A549 (cell line): ENCODE measurements around the gene PDK2.

Source experiments
- CHD4 ChIP-seq: fragments of 200-600 bp; sonication (generic); IDR thresholded peaks from 2 replicates; pipeline ENCODE4 v1.6.1; 2016; ENCODE audit warnings: antibody characterized with exemption, mild to moderate bottlenecking, borderline replicate concordance
- CTCF ChIP-seq: fragments of >200 bp; sonication (Bioruptor Twin); formaldehyde crosslinking; IDR thresholded peaks from 3 replicates; pipeline ENCODE4 v1.5.1; 2016
- EHMT2 ChIP-seq: fragments of 200-600 bp; sonication (generic); IDR thresholded peaks from 2 replicates; pipeline ENCODE4 v1.6.1; 2016; ENCODE audit warnings: antibody characterized with exemption, low read depth, mild to moderate bottlenecking, moderate library complexity
- EP300 ChIP-seq, 2 experiments: fragments of >200 bp; sonication (Bioruptor Twin); formaldehyde crosslinking; IDR thresholded peaks; 2 replicates in 1 of 2; 3 replicates in 1 of 2; pipeline ENCODE4 v1.6.1; 2016 to 2017
- FOSB ChIP-seq: fragments of 250-450 bp; sonication (Bioruptor Pico); IDR thresholded peaks from 2 replicates; pipeline ENCODE4 v1.5.0; 2020; ENCODE audit warnings: mild to moderate bottlenecking, moderate library complexity
- HDAC2 ChIP-seq: fragments of 200-600 bp; sonication (generic); IDR thresholded peaks from 2 replicates; pipeline ENCODE4 v1.6.1; 2016
- HMGXB4 ChIP-seq: fragments of 250-450 bp; sonication (Bioruptor Pico); IDR thresholded peaks from 2 replicates; pipeline ENCODE4 v1.5.0; 2021; ENCODE audit warnings: mild to moderate bottlenecking, moderate library complexity, borderline replicate concordance
- NFE2L2 ChIP-seq: fragments of 150-350 bp; conservative IDR thresholded peaks from 2 replicates; pipeline ENCODE4 v1.6.1; 2014; ENCODE audit warnings: low read length
- POLR2A ChIP-seq: IDR thresholded peaks from 2 replicates; pipeline ENCODE4 v1.6.1; 2012; ENCODE audit warnings: mild to moderate bottlenecking, low read length
- TF ChIP-seq, protein P1 (sequence below): fragments of 450-650 bp; IDR thresholded peaks from 2 replicates; pipeline ENCODE4 v1.6.1; 2014; ENCODE audit warnings: antibody characterized with exemption
- TF ChIP-seq, protein P2 (sequence below): fragments of 200-600 bp; sonication (generic); IDR thresholded peaks from 2 replicates; pipeline ENCODE4 v1.6.1; 2016; ENCODE audit warnings: antibody characterized with exemption, mild to moderate bottlenecking, moderate library complexity
- TF ChIP-seq, protein P3 (sequence below): IDR thresholded peaks from 2 replicates; pipeline ENCODE4 v1.6.1; 2012
- TF ChIP-seq, protein P4 (sequence below): fragments of 150-350 bp; IDR thresholded peaks from 2 replicates; pipeline ENCODE4 v1.6.1; 2014; ENCODE audit warnings: low read depth, mild to moderate bottlenecking, low read length

DNA sequence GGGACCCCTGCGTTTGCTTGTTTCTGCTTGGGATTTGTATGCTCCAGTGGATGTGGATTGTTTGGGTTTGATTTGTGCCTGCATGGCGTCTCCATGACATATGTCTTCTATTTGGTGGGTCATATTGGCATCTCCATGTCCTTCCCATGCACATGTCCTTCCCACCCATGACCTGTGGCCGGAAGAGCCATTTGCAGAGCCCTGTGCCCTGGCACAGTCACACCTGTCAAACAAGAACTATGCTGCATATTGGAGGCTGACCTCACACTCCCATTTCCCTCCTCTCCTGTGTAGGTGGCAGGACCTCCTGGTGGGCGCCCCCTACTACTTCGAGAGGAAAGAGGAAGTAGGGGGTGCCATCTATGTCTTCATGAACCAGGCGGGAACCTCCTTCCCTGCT lies 23.5 kb upstream of the PDK2 start:
- TF ChIP-seq CTCF, result no peak
- TF ChIP-seq FOSB (CRISPR knock-in tag), result no peak
- TF ChIP-seq, protein P1, sequence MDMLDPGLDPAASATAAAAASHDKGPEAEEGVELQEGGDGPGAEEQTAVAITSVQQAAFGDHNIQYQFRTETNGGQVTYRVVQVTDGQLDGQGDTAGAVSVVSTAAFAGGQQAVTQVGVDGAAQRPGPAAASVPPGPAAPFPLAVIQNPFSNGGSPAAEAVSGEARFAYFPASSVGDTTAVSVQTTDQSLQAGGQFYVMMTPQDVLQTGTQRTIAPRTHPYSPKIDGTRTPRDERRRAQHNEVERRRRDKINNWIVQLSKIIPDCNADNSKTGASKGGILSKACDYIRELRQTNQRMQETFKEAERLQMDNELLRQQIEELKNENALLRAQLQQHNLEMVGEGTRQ, result no peak
- TF ChIP-seq, protein P2, sequence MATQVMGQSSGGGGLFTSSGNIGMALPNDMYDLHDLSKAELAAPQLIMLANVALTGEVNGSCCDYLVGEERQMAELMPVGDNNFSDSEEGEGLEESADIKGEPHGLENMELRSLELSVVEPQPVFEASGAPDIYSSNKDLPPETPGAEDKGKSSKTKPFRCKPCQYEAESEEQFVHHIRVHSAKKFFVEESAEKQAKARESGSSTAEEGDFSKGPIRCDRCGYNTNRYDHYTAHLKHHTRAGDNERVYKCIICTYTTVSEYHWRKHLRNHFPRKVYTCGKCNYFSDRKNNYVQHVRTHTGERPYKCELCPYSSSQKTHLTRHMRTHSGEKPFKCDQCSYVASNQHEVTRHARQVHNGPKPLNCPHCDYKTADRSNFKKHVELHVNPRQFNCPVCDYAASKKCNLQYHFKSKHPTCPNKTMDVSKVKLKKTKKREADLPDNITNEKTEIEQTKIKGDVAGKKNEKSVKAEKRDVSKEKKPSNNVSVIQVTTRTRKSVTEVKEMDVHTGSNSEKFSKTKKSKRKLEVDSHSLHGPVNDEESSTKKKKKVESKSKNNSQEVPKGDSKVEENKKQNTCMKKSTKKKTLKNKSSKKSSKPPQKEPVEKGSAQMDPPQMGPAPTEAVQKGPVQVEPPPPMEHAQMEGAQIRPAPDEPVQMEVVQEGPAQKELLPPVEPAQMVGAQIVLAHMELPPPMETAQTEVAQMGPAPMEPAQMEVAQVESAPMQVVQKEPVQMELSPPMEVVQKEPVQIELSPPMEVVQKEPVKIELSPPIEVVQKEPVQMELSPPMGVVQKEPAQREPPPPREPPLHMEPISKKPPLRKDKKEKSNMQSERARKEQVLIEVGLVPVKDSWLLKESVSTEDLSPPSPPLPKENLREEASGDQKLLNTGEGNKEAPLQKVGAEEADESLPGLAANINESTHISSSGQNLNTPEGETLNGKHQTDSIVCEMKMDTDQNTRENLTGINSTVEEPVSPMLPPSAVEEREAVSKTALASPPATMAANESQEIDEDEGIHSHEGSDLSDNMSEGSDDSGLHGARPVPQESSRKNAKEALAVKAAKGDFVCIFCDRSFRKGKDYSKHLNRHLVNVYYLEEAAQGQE, result no peak
- no peak for TF ChIP-seq EHMT2
- no peak for TF ChIP-seq POLR2A
- TF ChIP-seq EP300 (IDR thresholded peaks at IDR 0.05), result no peak
- TF ChIP-seq, protein P3, sequence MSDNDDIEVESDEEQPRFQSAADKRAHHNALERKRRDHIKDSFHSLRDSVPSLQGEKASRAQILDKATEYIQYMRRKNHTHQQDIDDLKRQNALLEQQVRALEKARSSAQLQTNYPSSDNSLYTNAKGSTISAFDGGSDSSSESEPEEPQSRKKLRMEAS, result no peak
- TF ChIP-seq HDAC2, result no peak
- no peak for TF ChIP-seq HMGXB4
- no peak for TF ChIP-seq NFE2L2
- TF ChIP-seq CHD4, result no peak
- TF ChIP-seq, protein P4, sequence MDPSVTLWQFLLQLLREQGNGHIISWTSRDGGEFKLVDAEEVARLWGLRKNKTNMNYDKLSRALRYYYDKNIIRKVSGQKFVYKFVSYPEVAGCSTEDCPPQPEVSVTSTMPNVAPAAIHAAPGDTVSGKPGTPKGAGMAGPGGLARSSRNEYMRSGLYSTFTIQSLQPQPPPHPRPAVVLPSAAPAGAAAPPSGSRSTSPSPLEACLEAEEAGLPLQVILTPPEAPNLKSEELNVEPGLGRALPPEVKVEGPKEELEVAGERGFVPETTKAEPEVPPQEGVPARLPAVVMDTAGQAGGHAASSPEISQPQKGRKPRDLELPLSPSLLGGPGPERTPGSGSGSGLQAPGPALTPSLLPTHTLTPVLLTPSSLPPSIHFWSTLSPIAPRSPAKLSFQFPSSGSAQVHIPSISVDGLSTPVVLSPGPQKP, result no peak
